G401.6 (cell line): ENCODE data around the gene ARHGEF4.
"Not testable (repeated sequence)": the region's sequence is repeated elsewhere in the genome, so short reads cannot be mapped to it uniquely, and the experiment has no call there.

Experiments used
- FAIRE-seq: peaks from 2 replicates; lab custom pipeline; 2012; peaks lifted over from hg19 to GRCh38; lab: Jason Lieb, UNC

Gene ARHGEF4

GRCh38 chr2:131055169-131056065 is 218.7 kb downstream of the ARHGEF4 start:
- no peak for FAIRE-seq

- FAIRE-seq, result no peak
Observed at GRCh38 chr2:131056204-131056931, 219.7 kb downstream of the ARHGEF4 start.

- FAIRE-seq, result no peak
Observed at GRCh38 chr2:131056932-131057287, 220.2 kb downstream of the ARHGEF4 start.

GRCh38 chr2:131058214-131058843 is 221.6 kb downstream of the ARHGEF4 start:
- FAIRE-seq, result no peak

GRCh38 chr2:131058920-131059319 is 222.2 kb downstream of the ARHGEF4 start:
- no peak for FAIRE-seq

GRCh38 chr2:131063501-131064283 is 227.0 kb downstream of the ARHGEF4 start:
- FAIRE-seq, result no peak

- no peak for FAIRE-seq
Observed at GRCh38 chr2:131064589-131065512, 228.1 kb downstream of the ARHGEF4 start.

- FAIRE-seq, result no peak
Observed at GRCh38 chr2:131067465-131068125, 230.9 kb downstream of the ARHGEF4 start.

GRCh38 chr2:131068172-131068571 is 231.5 kb downstream of the ARHGEF4 start:
- not testable (repeated sequence) for FAIRE-seq

GRCh38 chr2:131075578-131075977 is 238.9 kb downstream of the ARHGEF4 start:
- not testable (repeated sequence) for FAIRE-seq

- no peak for FAIRE-seq
Observed at GRCh38 chr2:131076707-131077106, 240.0 kb downstream of the ARHGEF4 start.

GRCh38 chr2:131077182-131077846 is 240.6 kb downstream of the ARHGEF4 start:
- no peak for FAIRE-seq

GRCh38 chr2:131077966-131078365 is 241.3 kb downstream of the ARHGEF4 start:
- no peak for FAIRE-seq

- FAIRE-seq, result not testable (repeated sequence)
Observed at GRCh38 chr2:131079931-131080330, 243.2 kb downstream of the ARHGEF4 start.

GRCh38 chr2:131081190-131081589 is 244.5 kb downstream of the ARHGEF4 start:
- no peak for FAIRE-seq

- FAIRE-seq, result no peak
Observed at GRCh38 chr2:131085646-131086045, 248.9 kb downstream of the ARHGEF4 start.

- FAIRE-seq, result no peak
Observed at GRCh38 chr2:131092458-131093005, 255.8 kb downstream of the ARHGEF4 start.

GRCh38 chr2:131093006-131093695 is 256.4 kb downstream of the ARHGEF4 start, which contains the start of gene FAM168B:
TSS of gene FAM168B (minus strand) at chr2:131093460. CDS start at chr2:131082646, 10,814 bp downstream.
- FAIRE-seq, result no peak
